GM19035 (cell line): ENCODE results near the gene NLK.
"Not testable (repeated sequence)": the region's sequence is repeated elsewhere in the genome, so short reads cannot be mapped to it uniquely, and the experiment has no call there.

Experiments used
- ATAC-seq: cut with Tn5 transposase; IDR thresholded peaks from one replicate; pipeline ENCODE4 v1.9.1; 2021; ENCODE audit not compliant: unreplicated experiment

The NLK gene

DNA sequence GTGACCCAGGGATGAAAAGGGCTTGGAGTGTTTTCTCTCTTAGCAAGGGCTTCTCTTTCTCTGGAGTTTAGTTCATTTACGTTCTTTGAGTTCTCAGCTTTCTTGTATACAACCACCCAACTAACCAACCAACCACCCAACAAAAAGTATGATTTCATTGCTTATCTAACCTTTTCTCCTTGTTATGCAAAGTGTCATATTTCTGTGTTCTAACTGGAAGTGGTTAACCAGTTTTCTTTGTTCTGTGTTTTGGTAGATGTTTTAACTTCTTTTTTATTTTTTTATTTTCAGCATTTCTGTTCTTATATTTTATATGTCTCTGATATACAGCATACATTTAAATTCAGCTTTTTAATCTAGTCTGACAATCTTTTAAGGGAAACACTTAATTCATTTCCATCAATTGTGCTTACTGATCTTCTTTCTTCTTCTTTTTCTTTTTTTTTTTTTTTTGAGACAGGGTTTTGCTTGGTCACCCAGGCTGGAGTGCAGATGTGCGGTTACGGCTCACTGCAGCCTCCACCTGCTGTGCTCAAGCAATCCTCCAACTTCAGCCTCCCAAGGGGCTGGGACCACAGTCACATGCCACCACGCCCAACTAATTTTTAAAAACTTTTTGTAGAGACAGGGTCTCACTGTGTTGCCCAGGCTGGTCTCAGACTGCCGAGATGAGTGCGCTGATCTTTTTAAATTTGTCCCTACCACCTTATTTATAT is 29.6 kb downstream of the NLK start:
- ATAC-seq: no peak

DNA sequence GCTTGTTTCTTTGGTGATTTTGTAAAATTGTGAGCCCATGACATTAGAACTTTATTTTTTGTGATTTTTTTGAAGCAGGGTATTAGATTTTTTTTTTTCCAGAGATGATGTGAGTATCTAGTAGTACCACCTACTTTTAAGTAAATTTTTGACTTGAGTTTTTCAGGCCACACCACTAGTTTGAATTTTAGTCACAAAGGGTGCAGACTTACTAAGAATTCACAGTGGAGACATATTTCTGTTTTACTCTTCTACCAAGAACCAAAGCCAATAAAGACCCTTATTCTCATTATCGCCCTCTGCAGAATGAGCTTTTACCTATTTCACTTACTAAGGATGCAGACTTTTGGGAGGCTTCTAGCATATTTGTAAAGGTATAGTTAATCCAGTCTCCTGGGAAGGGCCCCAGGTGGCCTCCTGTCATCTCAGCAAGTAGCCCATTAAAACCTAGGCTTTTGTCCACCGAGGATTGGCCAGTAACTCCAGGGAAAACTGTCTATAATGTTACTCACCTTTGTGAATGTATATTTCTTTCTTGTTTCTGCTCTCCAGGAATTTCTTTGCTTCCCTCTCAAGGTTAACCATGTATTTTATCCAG is 30.6 kb downstream of the NLK start:
- no peak for ATAC-seq

DNA sequence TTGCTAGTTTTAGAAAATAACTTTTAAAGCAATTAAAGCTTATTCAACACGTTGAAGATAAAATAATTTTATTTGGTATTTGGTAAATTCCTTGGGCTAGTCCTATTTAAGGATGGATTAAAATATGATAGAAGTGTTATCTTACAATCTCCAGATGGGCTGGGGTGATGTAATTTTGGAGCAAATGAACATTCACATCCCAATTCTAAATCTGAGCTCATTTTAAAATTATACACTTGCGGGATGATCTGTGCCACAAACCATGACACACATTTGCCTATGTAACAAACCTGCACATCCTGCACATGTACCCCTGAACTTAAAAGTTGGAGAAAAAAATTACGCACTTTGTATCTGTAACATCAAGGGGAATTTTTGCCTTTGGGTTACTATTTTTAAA is 31.5 kb downstream of the NLK start:
- ATAC-seq: no peak

DNA sequence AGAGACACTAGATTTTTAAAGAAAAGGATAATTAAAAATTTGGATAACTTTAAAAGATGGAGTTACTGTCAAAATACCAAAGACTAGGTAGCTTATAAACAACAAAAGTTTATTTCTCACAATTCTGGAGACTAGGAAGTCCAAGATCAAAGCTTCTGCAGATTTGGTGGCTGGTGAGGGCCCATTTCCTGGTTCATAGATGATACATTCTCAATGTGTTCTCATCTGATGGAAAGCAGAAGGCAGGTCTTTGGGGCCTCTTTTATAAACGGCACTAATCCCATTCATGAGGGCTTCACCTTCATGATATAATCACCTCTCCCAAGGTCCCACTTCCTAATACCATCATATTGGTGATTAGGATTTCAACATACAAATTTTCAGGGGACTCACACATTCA is 33.7 kb downstream of the NLK start:
- ATAC-seq: no peak

DNA sequence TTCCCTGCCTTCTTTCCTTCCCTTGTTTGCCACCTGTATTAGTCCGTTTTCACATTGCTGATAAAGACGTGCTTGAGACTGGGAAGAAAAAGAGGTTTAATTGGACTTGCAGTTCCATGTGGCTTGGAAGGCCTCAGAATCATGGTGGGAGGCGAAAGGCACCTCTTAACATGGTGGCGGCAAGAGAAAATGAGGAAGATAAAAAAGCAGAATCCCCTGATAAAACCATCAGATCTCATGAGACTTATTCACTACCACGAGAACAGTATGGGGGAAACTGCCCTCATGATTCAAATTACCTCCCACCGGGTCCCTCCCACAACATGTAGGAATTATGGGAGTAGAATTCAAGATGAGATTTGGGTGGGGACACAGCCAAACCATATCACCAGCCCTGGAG is 34.7 kb downstream of the NLK start:
- ATAC-seq: not testable (repeated sequence)

DNA sequence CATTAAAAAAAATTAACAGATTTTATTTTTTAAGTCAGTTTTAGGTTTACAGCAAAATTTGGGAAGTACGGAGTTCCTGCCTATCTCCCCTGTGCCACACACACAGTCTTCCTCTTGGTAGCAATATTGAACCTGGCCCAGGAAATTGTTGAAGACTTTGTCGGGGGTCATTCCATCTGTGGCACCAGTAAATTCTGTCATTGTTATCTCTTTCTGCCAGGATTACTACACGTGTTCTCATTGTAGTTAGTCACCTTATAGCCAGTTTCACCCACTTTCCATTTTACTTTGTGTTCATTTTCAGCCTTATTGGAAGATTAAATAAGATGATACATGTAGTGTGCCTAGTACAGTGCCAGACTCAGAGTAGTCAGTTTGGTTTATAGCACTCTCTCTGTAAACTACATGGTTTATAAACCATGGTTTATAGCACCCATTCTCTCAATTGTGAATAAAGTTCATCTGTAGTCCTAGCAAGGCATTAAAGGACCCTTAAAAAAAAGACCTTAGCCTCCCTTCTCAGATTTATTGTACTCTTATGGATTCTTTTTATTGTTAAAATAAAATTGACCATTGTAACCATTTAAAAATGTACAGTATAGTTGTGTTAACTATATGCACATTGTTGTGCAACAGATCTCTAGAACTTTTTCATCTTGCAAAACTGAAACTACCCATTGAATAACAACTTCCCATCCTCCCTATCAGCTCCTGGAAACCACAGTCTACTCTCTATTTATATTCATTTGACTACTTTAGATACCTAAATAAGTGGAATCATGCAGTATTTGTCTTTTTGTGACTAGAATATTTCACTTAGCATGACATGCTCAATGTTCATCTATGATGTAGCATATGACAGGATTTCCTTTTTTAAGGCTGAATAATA is 36.1 kb downstream of the NLK start:
- ATAC-seq: no peak

DNA sequence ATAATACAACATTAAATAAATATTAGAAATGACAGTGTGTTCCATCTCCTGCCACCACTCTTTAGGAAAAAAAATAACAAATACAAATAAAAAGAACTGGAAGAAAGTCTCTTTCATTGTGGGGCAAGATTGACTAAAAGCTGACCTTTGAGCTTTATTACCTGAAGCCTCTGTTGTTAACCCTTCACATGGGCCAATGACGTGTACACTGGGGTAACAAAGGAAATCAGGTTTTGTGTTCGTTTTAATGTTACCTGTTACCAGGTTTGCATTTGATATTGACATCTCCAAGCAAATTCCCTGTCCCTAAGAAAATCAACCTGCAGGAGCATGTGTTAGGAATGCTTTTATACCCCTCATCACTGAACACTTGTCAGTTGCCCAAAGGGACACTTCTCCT is 39.0 kb downstream of the NLK start:
- no peak for ATAC-seq

DNA sequence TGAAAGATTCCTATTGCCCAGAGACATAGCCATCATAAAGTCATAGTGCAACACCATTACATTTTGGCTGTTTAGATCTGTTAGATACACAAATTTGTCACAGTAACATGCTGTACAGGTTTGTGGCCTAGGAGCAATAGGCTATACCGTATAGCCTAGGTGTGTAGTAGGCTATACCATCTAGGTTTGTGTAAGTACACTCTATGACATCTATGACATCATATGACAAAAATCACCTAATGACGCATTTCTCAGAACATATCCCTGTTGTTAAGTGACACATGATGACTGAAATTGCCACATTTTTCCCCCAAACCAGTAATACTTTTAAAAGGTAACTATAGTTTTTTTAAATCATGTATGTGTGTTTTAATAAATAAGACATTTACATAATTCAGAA is 43.3 kb downstream of the NLK start:
- no peak for ATAC-seq

DNA sequence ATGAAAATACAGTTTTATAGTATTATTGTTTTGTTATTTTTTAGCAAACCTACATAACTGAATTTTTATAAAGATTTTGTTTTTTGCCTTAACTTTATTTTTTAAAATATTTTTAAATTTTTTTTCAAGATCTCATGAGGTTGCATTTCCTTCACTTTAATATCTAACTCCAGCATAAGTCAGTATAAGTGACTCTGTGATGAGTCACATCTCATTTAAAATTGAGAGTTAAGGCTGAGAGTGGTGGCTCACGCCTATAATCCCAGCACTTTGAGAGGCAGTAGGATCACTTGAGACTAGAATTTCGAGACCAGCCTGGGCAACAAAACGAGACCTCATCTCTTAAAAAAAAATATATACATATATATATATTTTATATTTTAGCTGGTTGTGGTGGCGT is 44.0 kb downstream of the NLK start:
- no peak for ATAC-seq

DNA sequence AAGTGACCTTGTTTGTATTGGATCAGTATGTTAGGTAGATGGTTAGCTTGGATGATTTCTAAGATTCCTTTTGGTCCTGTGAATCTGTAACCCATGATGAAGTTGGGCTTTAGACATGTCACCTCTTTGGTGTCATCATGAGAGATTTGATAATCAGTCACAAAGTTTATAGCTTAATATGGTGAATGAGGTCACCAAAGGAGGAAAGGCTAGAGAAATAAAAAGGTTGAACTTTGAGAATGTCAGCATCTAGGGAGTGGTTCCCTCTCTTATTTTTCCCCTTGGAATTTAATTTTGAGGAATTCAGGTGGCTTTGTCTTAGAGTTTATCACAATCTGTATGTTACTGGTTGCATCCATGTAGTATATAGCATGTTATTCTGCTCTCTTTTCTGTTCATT is 45.3 kb downstream of the NLK start:
- ATAC-seq: no peak

DNA sequence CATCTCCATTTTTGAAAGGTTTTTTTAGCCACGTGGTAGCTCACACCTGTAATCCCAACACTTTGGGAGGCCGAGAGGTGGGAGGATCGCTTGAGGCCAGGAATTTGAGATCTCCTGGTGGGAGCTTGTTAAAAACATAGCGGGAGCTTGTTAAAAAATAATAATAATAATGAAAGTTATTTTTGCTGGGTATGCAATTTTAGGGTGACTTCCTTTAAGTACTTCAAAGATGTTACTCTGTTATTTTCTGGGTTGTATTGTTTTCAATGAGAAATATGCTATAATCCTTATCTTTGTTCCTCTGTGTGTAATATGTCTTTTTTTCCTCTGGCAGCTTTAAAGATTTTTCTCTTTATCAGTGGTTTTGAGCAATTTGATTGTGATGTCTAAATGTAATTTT is 48.1 kb downstream of the NLK start:
- ATAC-seq: no peak

DNA sequence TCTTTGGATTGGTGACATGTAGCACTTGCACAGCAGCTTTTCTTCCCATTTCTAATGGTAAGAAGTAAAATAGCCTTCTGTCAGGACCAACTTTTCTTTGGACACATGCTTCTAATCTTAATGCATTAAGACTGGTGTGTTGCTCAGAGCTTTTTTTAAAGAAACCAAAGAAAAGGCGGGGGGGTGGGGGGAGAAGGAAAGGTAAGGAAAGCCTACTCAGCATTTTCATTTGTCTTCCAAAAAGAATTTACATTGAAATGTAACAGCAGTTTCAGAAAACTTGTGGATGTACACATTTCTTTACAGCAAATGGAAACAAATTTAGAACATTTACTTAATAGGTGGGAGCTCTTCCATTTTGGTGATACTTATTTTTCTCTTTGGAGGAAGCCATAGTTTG is 49.6 kb downstream of the NLK start:
- no peak for ATAC-seq

DNA sequence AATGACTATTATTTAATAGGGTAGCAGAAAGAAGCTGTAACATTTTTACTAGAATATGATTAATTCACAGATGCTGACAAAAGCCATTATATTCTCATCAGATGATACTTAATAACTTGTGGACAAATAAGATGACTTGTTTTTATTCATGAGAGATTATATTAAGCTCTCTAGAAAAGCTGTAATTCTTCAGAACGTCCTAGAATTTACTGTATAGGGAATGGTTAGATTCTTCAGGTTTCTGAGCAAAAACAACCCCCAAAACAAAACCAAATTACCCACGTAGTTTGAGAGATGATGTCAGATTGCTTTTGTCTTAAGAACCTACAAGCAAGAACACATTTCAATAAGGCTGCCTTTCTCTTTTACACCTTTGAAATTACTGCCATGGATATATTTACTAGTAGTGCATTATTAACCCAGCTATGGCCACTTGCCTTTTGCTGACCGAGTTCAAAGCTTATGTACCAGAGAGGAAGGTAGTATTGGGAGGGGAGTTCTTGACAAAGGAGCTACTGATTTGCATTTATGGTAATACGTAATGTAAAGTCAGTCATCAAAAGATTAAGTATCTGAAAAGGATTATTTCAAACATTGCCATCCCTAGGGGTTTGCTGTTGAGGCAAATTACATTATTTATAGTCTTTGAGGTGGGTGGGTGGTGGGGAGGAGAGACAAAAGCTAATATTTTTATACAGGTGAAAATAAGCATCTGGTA is 51.7 kb downstream of the NLK start:
- ATAC-seq: no peak

DNA sequence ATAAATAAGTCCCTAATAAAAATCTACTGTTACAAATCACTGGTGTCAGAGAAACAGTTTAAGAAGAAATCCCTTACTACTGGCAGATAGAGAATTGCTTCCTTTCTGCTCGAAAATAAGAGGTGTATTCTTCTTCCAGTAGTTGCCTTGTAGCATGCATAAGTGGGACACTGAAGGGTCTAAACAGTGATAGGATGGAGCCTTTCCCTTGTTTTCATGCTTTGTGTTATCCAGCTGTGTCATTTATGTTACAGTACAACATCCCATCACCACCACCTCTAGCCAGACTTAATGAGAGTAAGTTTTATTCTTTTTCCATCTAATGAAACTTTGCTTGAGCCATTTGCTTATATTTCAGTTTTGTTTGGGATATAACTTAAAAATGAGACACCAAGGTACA is 54.3 kb downstream of the NLK start:
- no peak for ATAC-seq

DNA sequence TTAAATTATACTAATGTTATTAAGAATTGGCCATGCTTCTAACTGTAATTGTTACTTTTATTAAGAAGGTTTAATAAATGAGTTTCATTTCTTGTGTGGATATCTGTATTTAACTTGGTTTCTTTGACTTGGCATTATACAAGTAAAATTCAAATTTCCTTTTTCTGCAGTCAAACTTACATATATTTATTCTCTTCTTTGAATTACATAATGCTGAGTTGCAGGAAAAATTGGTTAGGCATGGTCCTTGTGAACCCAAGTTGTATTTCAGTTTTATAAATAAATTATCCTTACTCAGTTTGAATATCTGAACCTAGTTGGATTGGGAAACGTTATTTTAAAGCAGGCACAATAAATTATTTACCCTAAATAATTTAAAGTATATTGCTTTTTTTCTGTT is 54.8 kb downstream of the NLK start:
- ATAC-seq: no peak

DNA sequence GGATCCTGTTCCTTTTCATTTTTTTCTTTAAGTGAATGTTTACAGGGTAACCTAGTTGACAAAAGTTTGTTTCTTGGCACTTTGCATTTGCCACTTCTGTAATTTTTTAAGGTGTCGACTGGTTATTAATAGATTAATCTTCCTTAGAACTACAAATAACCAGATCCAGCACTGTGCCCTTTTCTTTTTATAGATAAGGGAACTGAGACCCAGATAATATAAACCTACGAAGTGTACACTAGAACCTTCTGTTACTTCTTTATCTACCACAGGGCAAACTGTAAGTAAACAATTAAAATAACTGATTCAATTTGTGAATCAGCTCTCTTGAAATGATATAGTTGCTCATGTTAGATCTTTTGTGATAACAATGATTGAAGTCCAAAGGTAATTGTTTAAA is 55.4 kb downstream of the NLK start:
- no peak for ATAC-seq

DNA sequence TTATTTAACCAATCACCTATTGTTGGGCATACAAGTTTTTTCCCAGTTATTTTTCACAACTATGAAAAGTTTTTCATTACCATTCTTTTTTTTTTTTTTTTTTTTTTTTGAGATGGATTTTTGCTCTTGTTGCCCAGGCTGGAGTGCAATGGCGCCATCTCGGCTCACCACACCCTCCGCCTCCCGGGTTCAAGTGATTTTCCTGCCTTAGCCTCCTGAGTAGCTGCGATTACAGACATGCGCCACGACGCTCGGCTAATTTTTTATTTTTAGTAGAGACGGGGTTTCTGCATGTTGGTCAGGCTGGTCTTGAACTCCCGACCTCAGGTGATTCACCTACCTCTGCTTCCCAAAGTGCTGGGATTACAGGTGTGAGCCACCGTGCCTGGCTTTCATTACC is 56.1 kb downstream of the NLK start:
- not testable (repeated sequence) for ATAC-seq

DNA sequence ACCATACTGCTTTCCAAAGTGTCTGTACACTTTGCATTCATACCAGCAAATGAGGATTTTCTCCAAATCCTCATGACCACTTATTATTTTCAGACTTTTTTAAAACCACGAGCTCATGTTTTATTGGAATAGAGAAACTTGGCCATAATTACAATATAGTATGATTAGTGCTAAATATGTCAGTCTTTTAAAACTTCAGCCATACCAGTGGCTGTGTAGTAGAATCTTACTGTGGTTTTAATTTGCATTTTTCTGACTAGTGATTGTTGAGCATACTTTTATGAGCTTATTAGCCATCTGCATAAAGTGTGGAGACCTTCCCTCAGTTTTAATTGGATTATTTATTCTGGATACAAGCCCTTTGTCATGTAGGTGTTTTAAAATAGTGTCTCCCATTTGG is 57.8 kb downstream of the NLK start:
- no peak for ATAC-seq

DNA sequence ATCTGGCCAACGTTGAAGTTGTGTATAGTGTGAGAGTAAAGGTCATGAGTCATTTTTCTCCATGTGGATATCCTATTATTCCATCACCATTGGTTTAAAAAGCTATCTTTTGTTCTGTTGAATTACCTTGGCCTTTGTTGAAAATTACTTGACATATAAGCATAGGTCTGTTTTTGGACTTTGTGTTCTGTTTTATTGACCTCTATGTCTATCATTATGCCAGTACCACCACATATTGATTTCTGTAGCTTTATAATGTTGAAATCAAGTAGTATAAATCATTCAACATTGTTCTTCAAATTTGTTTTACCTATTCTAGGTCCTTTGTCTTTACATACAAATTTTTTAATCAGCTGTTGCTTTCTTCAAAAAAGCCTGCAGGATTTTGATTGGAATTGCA is 58.5 kb downstream of the NLK start:
- no peak for ATAC-seq

DNA sequence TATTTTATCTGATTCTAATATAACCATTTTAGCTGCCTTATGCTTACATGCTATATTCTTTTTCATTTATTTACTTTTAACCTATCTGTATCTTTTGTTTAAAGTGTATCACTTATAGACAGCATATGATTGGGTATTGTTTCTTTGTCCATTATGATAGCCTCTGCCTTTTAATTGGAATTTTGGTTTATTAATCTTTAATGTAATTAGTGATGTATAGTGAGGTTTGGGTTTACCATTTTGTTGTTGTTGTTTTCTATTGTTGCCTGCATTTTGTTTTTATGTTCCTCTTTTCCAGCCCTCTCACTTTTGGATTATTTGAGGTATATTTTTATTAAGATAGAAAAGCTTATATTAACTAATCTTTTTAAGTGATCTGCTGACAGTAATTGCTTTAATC is 59.4 kb downstream of the NLK start:
- no peak for ATAC-seq

DNA sequence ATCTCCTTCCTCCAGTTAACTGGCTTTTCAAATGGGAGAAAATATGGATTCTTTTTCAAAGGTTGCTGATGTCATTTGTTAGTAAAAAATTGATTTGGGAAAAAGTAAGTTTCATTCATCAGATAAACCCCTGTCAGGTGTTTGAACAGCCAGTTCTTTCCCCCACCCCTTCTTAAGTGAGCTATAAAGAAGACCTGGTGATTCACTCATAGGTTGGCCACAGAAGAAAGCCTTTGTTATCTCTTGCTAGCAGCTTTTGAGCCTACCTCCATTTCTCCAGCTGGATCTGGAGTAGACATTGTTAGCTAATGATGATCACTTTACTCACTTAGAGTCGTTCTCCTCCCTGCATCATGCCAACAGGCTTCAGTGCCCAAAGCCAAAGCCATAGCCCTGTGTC is 63.0 kb downstream of the NLK start:
- ATAC-seq: no peak

DNA sequence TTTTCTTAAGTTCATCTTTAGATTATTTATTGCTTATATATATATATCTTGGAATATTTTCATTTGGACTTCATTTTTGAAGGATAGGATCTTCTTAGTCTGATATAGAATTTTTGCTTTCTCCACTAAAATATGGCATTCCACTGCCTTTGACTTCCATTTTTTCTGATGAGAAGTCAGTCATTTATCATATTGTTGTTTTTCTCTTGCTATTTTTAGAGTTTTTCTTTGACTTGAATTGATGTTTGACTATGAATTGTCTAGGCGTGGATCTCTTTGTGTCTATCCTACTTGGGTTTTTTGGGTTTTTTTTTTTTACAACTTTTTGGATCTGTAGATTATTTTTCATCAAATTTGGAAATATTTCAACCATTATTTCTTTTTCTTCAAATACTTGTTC is 67.7 kb downstream of the NLK start:
- ATAC-seq: no peak
